HG03432 (cell line): ENCODE results near the gene MLANA.

Experiments
- ATAC-seq: cut with Tn5 transposase; IDR thresholded peaks from one replicate; pipeline ENCODE4 v1.9.1; 2021; ENCODE audit warnings: mild to moderate bottlenecking, moderate library complexity; ENCODE audit not compliant: unreplicated experiment

The MLANA gene

DNA sequence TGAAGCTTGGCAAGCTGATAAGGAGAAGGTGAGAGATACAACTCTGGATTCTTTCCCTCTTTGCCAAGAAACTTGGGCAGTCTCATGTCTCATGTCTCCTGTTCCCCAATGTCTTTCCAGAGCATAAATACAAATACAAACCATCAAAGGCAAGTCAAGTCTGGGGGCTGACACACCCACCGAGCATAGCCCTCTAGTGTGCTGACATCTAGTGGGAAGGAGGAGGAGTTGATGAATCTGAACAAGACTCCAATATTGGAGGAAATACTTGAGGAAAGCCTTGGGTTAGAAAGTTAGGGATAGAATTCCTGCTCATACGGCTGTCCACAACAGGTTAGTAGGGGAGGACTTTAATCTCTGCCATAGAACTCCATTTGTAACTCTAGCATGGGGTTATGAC lies 8.6 kb downstream of the MLANA start:
- ATAC-seq: no peak

DNA sequence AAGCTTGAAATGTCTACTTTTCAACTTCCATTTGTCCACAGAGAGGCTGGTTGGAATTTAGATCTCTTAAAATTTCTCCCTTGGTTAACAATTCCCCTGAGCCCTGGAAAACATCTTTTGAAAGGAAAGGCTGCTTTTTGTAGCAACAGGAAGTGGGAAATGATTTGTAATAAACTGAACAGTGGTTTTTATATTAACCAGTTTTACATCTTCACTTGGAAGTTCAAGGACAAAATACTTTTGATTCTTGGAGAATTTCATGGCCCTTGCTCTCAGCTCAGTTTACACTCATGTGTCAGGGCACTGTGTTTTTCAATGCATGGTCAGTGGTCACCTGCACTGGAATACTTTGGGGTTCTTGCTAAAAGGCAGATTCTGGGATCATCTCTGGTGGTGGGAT lies 9.9 kb downstream of the MLANA start:
- no peak for ATAC-seq

DNA sequence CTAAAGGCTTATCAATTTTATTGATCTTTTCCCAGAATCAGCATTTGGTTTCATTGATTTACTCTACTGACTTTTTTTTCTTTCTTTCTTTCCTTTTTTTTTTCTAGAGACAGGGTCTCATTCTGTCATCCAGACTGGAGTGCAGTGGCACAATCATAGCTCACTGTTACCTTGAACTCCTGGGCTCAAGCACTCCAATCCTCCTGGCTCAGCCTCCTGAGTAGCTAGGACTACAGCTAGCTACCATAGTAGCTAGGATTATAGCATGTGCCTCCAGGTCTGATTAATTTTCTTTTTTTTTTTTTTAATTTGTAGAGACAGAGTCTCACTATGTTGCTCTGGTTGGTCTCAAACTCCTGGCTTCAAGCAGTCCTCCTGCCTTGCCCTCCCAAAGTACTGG lies 11.7 kb downstream of the MLANA start:
- no peak for ATAC-seq

DNA sequence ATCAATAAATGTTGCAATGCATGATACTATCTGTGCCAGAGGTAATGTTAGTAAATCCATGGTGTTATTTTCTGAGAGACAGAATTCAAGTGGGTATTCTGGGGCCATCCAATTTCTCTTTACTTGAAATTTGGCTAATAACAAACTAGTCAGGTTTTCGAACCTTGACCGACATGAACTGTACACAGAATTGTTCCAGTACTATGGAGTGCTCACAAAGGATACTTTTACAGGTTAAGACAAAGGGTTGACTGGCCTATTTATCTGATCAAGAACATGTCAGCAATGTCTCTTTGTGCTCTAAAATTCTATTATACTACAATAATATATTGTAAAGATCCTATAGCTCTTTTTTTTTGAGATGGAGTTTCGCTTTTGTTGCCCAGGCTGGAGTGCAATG lies 18.2 kb downstream of the MLANA start:
- ATAC-seq: no peak

DNA sequence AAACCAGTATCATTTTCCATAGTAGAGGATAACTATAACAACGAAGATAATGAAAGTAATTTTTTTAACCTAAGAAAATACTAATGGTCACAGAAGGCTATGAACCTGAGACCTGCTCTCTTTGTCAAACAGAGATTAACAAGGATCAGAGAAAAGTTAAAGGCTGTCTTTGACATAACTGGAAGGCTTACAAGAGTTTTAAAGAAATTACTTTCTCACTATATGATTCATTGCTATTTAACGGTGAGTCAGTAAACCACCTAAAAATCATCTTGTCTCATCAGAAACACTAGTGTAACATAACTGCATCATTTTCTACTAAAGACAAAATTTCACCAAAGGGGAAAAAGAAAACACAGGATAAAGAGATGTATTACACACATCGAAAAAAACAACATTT lies 19.3 kb downstream of the MLANA start:
- ATAC-seq: no peak

DNA sequence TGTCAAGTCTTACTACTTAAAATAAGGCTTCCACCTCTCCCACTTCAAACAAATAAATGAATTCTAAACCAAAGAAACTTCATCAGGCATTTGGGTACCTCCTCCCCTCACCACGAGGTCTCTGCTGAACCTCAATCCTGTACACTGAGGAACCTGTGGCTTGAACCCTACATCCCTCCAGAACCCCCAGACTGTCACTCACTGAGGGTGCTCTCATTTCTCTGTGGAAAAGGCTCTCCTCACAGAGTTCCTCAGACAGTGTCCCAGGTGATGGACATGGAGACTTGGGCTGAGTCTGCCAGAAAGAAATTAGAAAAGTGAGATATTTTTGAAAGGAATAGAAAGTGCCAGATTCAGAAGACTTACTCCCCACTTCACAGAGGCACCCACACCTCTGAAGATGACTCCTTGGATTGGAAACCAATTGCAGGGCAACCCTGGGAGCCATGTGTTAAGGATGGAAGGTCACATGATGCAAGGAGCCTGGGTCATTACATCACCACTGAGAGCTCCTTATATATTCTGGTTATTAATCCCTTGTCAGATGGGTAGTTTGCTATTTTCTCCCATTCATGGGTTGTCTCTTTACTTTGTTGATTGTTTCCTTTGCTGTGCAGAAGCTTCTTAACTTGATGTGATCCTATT lies 19.8 kb downstream of the MLANA start:
- no peak for ATAC-seq

DNA sequence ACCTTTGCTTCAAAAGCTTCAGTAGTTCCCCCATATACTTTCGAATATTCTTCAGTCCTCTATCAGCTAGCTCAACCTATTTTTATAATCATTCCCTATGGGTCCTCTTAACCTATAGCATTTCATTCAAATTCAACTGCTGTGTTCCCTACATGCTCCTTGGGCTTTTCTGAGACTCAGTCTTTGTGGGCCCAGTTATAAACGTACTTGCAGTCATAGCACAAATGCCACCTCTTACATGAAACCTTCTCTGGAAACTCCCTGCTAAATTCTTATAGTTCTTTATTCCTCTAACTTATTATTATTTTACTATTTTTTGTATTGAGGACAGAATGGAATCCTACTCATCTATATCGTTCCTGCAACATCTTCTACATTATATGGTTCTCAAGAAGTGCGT lies 24.7 kb downstream of the MLANA start:
- no peak for ATAC-seq

DNA sequence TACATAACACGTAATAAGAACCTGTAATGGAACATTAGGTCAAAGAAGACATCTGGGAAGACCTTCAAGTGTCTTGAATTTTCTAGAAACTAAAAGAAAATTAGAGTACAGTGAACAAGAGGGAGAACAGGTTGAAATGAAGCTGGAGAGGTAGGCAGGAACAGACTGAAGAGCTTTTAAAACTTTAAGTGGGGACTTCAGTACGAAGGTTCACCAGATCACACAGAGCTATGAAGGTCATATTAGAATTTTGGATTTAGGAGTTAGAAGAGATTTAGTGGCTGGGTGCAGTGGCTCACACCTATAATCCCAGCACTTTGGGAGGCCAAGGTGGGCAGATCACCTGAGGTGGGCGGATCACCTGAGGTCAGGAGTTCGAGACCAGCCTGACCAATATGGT lies 26.6 kb downstream of the MLANA start:
- no peak for ATAC-seq

DNA sequence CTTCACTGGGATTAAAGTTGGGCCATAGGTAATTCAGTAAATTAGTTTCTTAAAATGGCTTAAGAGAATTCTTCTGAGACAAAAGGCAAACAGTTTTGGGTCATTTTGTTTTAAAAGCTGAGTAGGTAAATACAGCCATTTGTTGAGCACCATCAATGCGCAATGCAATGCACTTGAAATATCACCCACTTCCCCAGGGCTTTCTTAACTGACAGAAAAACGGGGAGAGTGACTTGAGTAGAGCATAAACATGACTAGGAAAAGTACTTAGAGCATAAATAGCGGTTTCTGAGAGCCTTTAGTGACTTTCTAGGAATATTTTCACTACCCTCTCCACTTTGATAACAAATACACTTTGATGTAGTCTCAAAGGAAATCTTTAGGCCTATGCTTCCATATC lies 27.2 kb downstream of the MLANA start:
- ATAC-seq: no peak

DNA sequence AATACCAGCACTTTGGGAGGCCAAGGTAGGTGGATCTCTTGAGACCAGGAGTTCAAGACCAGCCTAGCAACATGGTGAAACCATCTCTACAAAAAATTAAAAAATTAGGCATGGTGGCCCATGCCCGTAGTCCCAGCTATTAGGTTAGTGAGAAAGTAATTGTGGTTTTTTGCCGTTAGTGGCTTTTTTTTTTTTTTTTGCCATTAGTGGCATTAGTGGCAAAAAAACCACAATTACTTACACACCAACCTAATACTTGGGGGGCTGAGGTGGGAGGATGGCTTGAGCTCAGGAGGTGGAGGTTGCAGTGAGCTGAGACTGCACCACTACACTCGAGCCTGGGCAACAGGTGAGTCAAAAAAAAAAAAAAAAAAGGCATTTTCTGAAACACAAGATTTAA lies 27.8 kb downstream of the MLANA start:
- ATAC-seq: no peak

DNA sequence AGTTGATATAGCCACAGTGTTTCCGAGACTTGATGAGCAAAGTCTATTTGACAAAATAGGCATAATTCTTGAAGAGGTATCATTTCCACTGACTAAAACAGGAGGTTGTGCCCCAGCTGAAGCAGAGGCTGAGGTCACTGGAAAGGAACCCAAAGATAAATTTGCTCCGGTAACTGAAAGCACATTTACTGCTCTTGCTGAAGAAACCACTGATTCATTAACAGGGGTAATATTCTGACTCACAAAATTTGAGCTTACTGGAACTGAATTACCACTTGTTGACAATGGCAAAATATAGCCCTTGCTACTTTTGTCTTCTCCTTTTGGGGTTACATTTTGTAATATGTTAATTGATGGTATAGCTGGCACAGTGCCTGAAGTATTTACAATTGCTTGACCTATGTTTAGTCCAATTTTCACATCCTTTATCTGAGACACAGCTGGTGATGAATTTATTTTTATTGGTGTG lies 30.2 kb downstream of the MLANA start:
- peak; percentile 91 for ATAC-seq

DNA sequence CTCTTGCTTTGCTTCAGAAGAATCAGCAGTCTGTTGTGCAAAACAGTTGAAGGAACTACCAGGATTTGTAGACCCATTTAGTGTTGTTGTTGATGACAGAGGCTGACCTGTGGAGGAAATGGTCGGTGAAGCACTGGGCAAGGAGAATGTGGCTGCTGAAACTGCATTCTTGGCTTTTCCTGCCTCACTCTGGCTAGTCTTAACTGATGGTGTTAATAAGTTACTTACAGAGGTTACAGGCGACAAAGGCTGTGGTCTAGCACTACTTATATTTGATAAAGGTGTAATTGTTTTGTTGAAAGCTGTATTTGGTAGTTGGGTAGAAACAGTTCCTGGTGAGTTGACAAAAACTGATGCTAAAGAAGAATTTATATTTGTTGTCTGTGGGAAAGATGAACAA lies 31.5 kb downstream of the MLANA start:
- no peak for ATAC-seq

DNA sequence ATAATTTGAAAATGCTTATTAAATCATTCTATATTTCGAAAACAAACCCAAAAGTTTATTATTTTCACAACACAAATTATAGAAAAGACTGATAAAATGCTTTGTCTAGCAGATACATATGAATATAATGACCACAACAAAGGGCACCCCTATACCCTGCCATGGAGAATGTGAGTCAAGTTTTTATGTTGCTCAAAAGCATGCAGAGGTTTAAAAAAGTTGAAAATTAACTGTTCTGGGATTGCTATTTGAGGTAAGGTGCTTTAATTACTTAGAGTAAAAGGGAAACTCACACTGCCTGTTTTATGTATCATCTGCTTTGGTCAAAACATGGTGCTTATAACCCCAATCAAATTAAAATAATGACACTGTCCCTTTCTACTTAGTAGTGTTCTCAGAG lies 41.0 kb downstream of the MLANA start:
- no peak for ATAC-seq

DNA sequence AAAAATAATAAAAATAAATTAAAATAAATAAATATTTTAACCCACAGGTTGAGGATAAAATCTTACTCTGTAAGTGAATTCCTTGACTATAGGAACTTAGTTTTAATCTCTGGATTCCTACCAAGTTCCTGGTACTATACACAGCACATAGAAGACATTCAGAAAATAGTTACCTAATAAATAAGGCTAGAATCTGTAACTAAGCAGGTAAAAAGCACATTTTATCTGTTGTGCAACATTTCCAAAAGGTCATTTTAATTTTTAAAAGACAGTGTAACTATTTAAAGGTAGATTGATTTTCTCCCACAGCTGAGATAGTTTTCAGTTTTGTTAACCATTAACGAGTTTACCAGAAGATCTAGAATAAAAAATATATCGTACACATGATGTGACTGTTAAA lies 47.8 kb downstream of the MLANA start:
- no peak for ATAC-seq

DNA sequence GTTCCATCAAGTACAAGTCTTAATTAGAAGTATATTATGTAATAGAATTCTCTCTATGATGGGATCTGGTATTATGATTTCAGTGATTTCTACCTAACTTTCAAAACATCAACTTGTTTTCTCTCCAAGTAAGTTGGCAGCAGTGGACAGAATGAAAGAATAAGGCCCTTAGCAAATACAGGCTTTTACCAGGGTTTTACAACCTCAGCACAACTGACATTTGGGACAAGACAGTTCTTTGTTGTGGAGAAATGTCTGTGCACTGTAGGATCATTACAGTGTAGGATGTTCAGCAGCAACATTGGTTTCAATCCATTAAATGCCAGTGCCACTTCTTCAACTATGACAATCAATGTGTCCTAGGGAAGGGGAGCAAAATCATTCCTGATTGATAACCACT lies 48.8 kb downstream of the MLANA start:
- ATAC-seq: no peak

DNA sequence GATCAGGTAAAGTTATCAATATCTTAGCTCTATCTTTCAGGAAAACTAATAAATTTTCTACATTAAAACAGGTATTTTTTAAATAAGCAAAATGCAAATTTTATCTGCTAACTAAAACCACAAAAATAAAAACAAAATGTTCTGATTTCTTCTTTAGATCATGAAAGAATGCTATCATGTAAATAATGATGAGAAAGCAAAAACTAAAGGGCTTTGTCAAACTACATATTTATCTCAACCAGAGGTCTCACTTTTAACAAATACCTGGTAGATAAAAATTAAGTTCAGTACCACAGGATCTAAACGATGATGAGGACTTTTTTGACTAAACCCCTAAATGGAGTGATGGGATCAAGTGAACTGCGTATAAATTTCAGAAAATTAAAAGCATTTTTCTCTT lies 50.5 kb downstream of the MLANA start:
- ATAC-seq: no peak

DNA sequence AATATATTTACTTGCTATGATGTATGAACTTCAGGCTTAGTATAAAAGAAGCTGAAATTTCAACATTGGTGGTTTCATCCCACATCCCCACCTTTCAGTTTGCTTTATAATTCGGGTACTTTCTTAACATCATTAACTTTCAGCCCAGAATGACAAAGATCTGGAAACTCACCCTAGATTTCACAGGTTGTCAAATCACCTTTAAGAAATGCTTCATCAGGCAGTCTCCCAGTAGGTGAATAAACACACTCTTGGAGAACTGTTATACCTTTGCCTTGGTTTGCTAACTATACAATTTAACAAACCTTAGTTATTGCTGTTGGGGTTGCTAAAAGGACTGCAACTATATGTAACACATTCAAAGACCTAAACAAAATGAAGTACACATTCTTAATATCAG lies 54.4 kb downstream of the MLANA start:
- no peak for ATAC-seq

DNA sequence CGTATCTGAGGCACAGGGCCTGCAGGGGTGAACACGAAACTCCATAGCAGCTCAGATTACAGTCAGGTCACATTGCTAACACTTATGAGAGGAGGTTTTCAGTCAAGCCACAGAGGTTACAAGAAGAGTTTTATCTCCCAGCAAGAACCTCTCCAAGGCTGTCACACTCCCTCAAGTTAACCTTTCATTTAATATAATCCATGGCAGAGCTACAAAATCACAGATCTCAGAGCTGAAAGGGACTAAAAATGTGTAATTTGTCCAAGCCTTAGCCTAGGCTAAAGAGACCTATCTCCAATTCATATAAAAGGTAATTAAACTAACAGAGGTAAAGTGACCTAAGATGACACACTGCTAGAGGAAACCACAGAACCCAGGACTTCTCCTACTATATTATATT lies 57.2 kb downstream of the MLANA start:
- no peak for ATAC-seq

DNA sequence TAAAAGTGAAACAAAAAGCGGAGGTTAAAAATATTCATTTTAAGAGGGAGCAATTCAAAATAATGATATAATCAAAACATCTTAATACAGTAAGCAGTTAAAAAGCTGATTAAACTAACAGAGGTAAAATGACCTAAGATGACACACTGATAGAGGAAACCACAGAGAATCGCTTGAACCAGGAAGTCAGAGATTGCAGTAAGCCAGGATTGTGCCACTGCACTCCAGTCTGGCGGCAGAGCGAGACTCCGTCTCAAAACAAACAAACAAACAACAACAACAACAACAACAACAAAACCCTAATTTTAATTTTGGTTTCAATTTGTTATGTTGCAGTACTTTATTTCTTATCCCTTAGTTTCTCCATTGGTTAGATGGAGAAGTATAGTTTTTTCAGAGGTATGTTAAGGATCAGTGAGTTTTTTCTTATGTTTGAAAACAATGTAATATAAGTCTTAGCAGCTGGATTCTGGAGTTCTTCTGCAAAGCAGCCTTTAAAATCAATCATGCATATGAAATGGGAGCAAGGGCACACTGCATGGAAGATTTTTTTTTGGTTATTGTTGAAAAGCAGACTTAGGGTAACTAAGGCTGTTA lies 58.5 kb downstream of the MLANA start:
- ATAC-seq: peak; percentile 74

DNA sequence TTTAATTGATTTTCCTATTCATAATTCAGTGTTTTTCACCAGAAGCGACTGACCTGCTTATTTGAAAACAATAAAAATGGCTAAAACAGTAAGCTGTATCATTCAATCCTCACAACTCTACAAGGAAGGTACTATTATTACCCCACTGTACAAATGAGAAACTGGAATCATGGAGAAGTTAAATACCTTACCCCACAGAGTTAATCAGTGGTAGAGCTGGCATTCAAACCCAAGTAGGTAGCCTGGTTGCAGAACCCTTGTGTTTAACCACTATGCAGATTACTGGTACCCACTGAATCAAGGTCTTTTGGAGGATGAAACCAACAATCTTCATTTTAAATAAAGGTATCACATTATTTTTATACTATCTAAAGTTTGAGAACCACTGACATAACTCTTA lies 59.6 kb downstream of the MLANA start:
- no peak for ATAC-seq

DNA sequence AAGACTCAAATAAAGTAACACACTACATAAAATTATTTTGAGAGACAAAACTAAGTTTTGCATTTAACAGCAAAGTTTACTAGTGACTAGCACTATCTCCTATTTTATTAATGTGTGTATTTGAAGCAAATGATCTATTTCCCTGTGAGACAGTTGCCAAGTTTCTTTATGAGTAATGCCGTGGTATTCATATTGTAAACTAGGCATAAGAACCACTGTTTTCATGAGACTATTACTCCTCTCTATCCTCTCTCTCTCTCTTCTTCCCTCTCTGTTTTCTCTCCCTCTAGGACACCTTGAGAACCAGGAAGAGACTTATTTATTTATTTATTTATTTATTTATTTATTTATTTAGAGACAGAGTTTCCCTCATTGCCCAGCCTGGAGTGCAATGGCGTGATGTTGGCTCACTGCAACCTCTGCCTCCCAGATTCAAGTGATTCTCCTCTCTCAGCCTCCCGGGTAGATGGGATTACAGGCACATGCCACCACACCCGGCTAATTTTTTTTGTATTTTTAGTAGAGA lies 61.1 kb downstream of the MLANA start:
- ATAC-seq: no peak

DNA sequence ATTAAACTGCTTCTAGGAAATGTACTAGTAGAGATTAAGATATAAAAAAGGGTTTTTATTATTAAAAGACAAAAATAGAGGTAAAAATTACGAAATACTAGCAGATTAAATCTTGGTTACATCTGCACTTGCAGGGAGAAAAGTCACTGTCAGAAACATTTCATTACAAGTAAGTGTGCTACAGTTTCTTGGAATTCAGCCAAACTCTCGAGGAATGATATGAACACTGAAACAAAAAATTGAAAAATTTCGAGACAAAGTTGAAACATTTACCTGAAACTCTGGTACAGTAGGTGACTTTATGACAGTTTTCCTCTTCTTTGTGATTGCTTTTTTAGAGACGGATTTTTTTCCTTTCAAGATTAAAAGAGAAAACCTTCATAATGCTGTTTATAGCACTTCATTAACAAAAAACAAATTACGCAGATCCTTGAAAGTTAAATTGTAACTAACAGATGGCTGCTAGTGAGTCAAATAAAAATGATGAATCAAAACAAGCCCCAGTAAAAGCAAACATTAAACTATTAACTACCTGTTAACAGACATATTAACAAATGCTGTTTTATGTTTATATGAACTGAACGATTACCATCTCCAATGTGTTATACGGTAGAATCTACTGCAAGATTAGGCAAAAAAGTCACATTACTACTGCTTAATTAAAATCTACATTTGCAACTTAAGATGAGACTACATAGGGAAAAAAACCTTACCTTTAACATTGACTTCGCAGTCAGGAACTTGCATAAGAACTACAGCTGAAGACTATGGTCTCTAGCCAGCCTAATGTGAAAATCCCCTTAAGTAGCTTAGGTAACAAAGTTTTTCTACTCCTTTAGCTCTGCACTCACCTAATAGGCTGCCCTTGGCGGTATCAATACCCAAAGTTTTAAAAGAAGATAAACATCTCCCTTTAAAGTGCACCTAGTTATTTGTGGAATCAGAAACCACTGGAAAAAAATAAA lies 63.3 kb downstream of the MLANA start:
- no peak for ATAC-seq
